ENCODE data around the gene EEFSEC. TPM values are rescaled to one million over a fixed set of nuclear protein-coding genes. Genes with fewer than 3 reads are reported as not detected.

The EEFSEC gene
- total RNA-seq, 2 experiments from 2014 or later, result 17.7 to 25.3 TPM

DNA sequence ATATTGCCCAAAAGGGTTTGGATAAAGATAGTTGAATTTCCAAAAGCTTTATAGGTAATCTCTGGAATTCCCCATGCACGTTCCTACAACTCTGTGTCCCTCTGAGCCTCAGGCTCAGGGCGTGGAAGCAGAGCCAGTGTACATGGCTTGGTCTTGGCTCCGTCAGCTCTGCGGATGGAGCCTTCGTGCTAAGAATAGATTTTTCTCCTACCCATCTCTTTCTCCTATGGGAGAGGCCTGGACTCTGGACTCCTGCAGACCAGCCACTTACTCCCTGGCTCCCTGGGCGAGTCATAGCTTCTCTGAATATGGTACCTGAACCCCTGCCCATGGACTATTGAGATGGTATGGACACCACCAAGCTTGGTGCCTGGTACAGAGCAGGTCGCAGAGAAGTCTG, 99.9 kb downstream of the EEFSEC start:
- no peak overlapping the region for H3K4me2 ChIP-seq (ENCODE audit: low read length)
- no peak for DNase-seq (ENCODE audit: low spot score)
- intact Hi-C loops (cut with micrococcal nuclease; ENCODE audit: unreplicated experiment), result no loop called here
- BruUV-seq (replicated peaks), result no TSS peak
- CTCF ChIA-PET (ENCODE audit: unreplicated experiment), result no interaction called here
- no peaks in the 10 kb centered on the region for H3K4me1 ChIP-seq (ENCODE audit: insufficient read depth, low read length, poor library complexity, severe bottlenecking)
- H3K4me3 ChIP-seq (ENCODE audit: low read depth, low read length, poor library complexity, severe bottlenecking), result no peak overlapping the region
- TF ChIP-seq CTCF (conservative IDR thresholded peaks at IDR 0.05; ENCODE audit: low read length) (no peak), EZH2phosphoT487 (IDR thresholded peaks at IDR 0.05; ENCODE audit: borderline replicate concordance, low read depth, low read length) (no peak)
- H3K27ac ChIP-seq (ENCODE audit: low read depth, low read length, poor library complexity, severe bottlenecking), result no peak overlapping the region
- H2AFZ ChIP-seq (ENCODE audit: low read length), result no peak overlapping the region
- peaks cover 10% of the 10 kb centered on the region; the same call in 1 of the 2 replicates for H3K9me3 ChIP-seq (ENCODE audit: low read length)
- H3K79me2 ChIP-seq (ENCODE audit: insufficient read depth, low read depth, low read length), result no peaks in the 10 kb centered on the region
- POLR2A ChIA-PET, result interaction anchor here (0.6 kb wide), 1 partner anchor 1024 kb away, joined by 3 read pairs; no protein-coding TSS in a partner anchor
- H4K20me1 ChIP-seq (ENCODE audit: insufficient read depth, low read length), result no peaks in the 10 kb centered on the region
- peaks cover 24% of the 10 kb centered on the region for H3K36me3 ChIP-seq (ENCODE audit: insufficient read depth, low read length)
- no peaks in the 10 kb centered on the region for H3K9me2 ChIP-seq (ENCODE audit: insufficient read depth, low read length)

DNA sequence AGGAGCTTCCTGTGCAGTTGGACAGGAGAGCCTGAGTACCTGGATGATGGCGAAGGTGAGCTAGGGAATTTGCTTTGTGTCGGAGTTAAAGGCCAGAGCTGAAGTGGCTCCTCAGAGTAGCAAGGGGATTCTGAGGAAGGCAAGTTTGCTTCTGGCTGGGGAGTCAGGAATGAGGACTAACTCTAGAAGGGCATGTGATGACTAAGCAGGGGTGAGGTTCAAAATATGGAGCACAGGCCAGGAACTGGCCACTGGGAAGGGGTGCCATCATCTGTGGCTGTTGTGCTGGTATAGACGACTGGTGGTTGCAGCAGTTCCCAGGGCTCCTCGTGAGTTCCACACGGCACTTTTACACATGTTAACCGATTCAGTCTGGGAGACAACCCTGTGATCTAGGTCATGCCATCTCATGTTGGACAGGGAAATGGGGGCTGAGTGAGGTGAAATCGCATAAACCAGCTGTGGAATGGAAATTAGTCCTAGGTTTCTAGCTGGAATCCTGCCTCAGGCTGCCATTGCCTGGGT, 100.8 kb downstream of the EEFSEC start:
- Histone ChIP-seq H3K4me2 (ENCODE audit: low read length) (no peak overlapping the region), H3K9me2 (ENCODE audit: insufficient read depth, low read length) (no peaks in the 10 kb centered on the region), H2AFZ (ENCODE audit: low read length) (no peak overlapping the region), H3K27ac (ENCODE audit: low read depth, low read length, poor library complexity, severe bottlenecking) (no peak overlapping the region), H3K36me3 (ENCODE audit: insufficient read depth, low read length) (peaks cover 19% of the 10 kb centered on the region), H4K20me1 (ENCODE audit: insufficient read depth, low read length) (no peaks in the 10 kb centered on the region), H3K4me3 (ENCODE audit: low read depth, low read length, poor library complexity, severe bottlenecking) (no peak overlapping the region), H3K79me2 (ENCODE audit: insufficient read depth, low read depth, low read length) (no peaks in the 10 kb centered on the region), H3K9me3 (ENCODE audit: low read length) (peaks cover 10% of the 10 kb centered on the region; the same call in 1 of the 2 replicates), H3K4me1 (ENCODE audit: insufficient read depth, low read length, poor library complexity, severe bottlenecking) (no peaks in the 10 kb centered on the region)
- no TSS peak for BruUV-seq (replicated peaks)
- POLR2A ChIA-PET, result interaction anchor here (0.7 kb wide), 1 partner anchor 29 kb away, joined by 3 read pairs; no protein-coding TSS in a partner anchor
- no peak for DNase-seq (ENCODE audit: low spot score)
- CTCF ChIA-PET (ENCODE audit: unreplicated experiment), result no interaction called here
- intact Hi-C loops (cut with micrococcal nuclease; ENCODE audit: unreplicated experiment), result no loop called here
- TF ChIP-seq EZH2phosphoT487 (IDR thresholded peaks at IDR 0.05; ENCODE audit: borderline replicate concordance, low read depth, low read length) (no peak), CTCF (conservative IDR thresholded peaks at IDR 0.05; ENCODE audit: low read length) (no peak)

DNA sequence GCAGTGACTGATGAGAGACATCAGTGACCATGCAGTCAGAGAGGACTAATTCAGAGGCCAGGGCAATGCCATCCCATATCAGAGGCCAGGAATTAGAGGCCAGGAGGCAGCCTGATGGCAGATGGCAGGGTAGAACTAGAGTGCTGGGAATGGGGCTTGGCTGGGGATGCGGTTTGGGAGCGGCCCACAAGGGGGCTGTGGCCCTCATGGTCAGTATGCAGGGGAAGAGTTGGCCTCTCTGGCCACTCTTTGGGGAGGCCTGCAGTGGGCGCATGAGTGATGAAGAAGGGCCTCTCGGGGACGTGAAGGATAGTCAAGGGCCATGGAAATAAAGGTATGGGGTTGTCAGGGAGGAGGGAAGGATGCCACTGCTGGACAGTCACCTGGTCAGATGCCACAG, 101.7 kb downstream of the EEFSEC start:
- ChIA-PET CTCF (ENCODE audit: unreplicated experiment) (no interaction called here), POLR2A (no interaction called here)
- H3K9me2 ChIP-seq (ENCODE audit: insufficient read depth, low read length), result no peaks in the 10 kb centered on the region
- no peak overlapping the region for H3K4me2 ChIP-seq (ENCODE audit: low read length)
- DNase-seq (ENCODE audit: low spot score), result no peak
- peaks cover 11% of the 10 kb centered on the region for H3K36me3 ChIP-seq (ENCODE audit: insufficient read depth, low read length)
- intact Hi-C loops (cut with micrococcal nuclease; ENCODE audit: unreplicated experiment), result no loop called here
- H2AFZ ChIP-seq (ENCODE audit: low read length), result no peak overlapping the region
- no peaks in the 10 kb centered on the region for H4K20me1 ChIP-seq (ENCODE audit: insufficient read depth, low read length)
- no peaks in the 10 kb centered on the region for H3K79me2 ChIP-seq (ENCODE audit: insufficient read depth, low read depth, low read length)
- H3K4me3 ChIP-seq (ENCODE audit: low read depth, low read length, poor library complexity, severe bottlenecking), result no peak overlapping the region
- no peaks in the 10 kb centered on the region for H3K4me1 ChIP-seq (ENCODE audit: insufficient read depth, low read length, poor library complexity, severe bottlenecking)
- H3K27ac ChIP-seq (ENCODE audit: low read depth, low read length, poor library complexity, severe bottlenecking), result no peak overlapping the region
- BruUV-seq (replicated peaks), result no TSS peak
- TF ChIP-seq EZH2phosphoT487 (IDR thresholded peaks at IDR 0.05; ENCODE audit: borderline replicate concordance, low read depth, low read length) (no peak), CTCF (conservative IDR thresholded peaks at IDR 0.05; ENCODE audit: low read length) (no peak)
- H3K9me3 ChIP-seq (ENCODE audit: low read length), result peaks cover 8% of the 10 kb centered on the region; the same call in 1 of the 2 replicates

Data from OCI-LY7 (cell line).